CD4-positive, alpha-beta T cell treated with Interleukin-12 subunit alpha and Interleukin-12 subunit beta, for 1 hour (primary cell): ENCODE data around the gene USPL1.
A peak's percentile ranks its signal among the peaks of the same experiment; 100 is the strongest.

Experiments used
- DNase-seq: peaks from one replicate; pipeline ENCODE4 v3.0.0-alpha.2; 2020

USPL1 gene

DNA sequence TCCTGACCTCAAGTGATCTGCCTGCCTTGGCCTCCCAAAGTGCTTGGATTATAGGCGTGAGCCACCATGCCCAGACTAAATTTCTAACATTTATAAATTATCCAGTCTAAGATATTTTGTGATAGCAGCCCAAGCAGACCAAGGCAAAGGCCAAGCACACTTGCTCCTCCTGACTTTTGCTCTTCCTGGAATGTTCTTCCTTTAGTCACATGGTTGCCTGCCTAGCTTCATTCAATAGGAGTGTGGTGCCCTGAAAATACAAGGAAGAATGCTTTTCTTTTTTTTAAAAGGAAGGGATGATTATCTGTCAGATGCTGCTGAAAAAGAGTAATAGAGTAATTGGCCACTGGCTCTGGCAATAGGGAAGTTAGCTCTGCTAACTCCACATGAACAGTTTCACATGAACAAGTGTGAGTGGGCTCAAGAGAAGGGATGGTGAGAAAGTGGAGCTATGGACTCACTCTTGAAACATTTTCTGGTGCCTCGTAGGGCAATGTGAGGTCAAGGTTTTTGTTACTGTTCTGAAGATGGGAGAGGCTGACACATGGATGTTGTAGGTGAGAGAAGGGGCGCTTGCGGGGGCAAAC is 47.1 kb downstream of the USPL1 start:
- DNase-seq: no peak

DNA sequence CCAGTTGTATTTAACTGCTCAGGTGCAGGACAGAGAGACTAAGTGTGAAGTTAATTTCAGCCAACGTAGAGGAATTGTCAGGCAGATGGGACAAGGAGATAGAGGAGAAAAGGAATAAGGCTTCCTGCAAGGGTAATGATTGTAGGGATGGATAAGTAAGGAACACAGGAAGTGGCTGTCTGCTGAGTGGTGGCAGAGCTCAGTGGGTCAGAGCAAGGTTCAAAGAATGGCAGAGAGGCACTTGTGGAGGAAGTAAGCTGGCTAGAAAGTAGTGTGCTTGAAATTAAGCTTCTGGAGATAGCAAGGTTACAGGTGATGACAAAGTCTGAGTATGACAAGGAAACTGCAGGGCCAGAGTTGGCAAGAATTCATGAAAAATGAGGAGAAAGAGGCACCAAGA is 47.9 kb downstream of the USPL1 start:
- no peak for DNase-seq

- no peak for DNase-seq
These were observed 48.4 kb downstream of the USPL1 start for GRCh38 chr13:30666113-30666512.

- no peak for DNase-seq
These were observed 49.3 kb downstream of the USPL1 start for GRCh38 chr13:30667014-30667413.

- DNase-seq: no peak
These were observed 50.6 kb downstream of the USPL1 start for GRCh38 chr13:30668312-30668711.

DNA sequence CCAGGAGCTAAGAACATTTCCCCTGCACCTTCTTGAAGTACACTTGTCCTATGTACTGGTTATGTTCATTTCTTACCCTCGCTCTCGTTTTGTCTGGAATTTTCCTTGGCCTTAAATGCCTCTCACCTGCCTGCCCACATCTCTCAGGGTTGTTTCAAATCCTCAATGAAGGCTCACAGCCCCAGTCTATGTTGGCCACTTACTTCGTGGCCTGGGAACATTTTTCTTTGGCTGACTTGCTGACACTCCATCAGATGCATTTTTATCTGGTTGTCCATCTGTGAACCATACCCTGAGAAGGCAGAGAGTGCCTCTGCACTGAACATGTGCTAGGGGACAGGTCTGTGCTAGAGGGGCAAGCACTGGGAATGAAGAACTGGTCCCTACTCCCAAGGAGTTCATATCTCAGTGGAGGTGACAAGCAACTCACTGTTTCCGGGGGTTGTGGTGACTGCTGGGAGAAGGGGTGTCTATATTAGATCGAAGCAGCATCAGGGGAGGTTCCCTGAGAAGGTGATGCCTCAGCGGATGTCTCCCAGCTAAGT is 53.6 kb downstream of the USPL1 start:
- no peak for DNase-seq

DNA sequence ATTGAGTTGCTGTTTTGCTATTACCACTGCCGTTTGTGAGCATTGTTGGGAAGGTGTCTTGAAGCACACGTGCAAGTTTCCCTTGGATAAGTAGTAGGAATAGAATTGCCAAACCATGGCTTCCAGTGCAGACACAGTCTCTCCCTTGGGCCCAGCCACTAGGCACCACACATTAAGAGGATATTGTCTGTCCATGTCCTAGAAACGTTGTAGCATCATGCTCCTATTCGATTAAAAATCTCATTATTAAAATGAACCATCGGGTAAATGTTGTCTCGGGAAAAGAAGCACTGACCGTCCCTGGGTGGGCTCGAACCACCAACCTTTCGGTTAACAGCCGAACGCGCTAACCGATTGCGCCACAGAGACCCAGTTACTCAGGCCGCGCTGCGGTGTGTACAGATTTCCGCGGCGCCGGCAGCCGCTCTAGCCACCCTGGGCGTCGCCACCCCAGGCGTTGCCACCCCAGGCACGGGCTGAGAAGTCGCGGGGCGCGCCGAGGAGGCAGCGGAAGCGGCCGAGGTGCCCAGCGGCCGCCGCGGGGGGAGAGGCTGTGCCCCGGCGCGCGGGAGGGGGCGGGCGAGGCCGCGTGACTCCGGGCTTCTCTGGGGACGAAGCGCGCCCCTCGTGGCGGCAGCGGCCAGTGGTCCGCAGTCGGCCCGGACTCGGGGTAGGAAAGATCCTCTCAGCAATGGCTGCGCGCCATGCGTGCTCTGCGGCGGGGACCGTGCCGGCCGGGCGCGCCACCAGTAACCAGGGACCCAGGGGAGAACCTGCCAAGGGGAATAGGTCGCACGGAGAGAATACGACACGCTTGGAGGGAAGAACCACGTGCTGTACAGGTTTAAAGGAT is 56.2 kb downstream of the USPL1 start:
- DNase-seq: peak; percentile 93

DNA sequence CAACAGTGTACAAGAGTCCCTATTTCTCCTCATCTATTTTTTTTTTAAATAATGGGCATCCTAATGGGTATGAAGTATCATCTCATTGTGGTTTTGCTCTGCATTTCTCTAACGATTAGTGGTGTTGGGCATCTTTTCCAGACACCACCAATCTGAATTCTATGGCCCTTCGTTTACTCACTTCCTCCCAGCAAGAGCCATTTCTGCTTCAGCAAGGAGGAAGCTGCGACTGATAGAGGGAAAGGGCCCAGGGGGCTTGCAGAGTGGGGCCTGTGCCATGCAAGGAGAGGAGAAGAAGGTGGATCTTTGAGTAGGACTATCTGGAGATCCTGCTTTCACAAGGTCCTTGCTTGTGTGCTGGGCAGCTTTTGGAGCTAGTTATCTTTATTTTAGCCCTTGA is 58.0 kb downstream of the USPL1 start:
- no peak for DNase-seq

DNA sequence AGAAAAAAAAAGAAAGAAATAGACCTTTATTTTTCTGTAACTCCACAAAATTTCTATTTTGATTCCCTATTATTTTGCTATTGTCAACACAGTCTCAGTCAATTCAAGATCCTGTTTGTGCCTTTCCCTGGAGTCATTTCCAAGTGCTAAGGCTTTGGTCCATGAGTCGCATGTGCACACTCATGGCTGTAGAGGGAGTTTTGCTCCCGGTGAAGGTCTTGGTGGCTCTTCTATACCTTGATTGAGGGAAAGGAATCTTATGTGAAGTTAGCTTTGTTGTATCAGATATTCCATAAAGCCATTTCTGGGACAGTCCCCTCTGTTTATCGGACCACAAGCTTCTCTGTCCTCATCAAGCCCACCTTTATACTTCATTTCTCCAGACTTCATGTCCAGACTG is 59.0 kb downstream of the USPL1 start:
- no peak for DNase-seq

- DNase-seq: peak; percentile 55
These were observed 62.0 kb downstream of the USPL1 start for GRCh38 chr13:30679483-30680330.

GRCh38 chr13:30681843-30682242 is 64.1 kb downstream of the USPL1 start:
- DNase-seq: no peak

- no peak for DNase-seq
These were observed 67.7 kb downstream of the USPL1 start for GRCh38 chr13:30685320-30685859.

- DNase-seq: no peak
These were observed 68.3 kb downstream of the USPL1 start for GRCh38 chr13:30685987-30686386.

GRCh38 chr13:30687601-30688000 is 69.9 kb downstream of the USPL1 start:
- no peak for DNase-seq

DNA sequence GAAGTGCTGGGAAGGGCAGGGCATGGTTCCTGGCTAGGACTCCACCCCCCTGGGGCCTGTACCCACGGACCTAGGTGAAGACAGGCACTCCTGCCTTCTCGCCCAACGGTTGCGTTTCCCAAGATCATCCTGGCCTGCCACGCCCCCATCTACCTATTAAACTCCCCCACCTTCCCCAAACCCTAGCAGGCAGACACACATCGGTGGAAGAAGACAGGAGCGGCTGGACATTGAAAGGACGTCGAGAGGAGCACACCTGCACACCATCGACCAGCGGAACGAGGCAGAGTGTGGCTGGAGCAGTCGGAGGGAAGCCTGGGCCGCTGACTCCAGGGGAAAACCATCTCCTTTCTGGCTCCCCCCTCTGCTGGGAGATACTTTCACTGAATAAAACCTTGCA is 72.0 kb downstream of the USPL1 start:
- no peak for DNase-seq

- peak; percentile 31 for DNase-seq
These were observed 72.8 kb downstream of the USPL1 start for GRCh38 chr13:30690282-30691188.

DNA sequence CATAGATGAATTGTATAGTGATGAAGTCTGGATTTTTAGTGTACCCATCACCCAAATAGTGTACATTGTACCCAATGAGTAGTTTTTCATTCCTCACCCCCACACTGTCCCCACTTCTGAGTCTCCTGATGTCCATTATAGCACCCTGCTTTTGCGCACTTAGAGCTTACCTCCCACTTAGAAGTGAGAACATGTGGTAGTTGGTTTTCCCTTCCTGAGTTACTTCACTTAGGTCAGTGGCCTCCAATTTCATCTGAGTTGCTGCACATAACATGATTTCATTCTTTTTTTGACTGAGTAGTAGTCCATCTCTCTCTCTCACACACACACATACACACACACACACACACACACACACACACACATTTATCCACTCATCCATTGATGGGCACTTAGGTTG is 74.4 kb downstream of the USPL1 start:
- no peak for DNase-seq

DNA sequence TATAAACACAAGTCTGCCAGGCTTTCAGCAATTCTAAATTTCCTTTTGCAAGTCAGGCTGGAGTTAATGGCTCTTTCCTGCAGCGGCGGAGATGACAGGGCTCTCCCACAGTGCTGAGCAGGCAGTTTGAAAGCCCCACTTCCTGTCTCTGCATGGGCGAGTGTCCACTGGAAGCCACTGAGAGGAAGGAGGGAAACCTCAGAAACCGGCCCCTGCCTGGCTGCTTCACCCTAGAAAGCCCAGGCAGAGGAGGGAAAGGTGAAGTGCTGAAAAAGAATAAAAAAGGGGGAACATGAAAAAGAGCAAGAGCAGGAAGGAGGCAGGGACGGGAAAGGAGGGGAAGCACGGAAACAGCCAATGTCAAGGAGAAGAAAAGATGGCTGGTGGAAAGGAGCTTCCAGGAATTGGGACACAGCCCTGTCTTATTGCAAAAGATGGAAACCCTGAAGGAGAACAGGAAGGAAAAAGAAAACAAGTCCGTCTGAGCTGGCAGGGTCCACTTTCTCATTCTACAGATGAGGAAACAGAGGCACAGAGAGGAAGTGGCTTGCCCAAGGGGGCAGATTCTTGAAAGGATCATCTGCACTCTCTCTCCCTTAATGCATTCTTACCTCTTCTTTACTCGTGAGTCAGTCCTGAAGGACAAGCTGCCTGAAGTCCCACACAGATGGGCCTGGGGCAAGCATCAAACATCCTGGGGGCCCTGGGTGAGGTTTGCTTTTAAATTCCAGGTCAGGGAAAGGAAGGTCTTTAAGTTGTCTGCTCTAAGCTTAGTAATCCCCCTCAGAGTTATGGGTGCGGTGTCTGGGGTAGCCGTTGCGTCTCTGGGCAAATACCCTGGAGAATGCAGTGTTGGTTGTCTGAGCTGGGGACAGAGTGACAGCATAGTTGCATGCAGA is 78.8 kb downstream of the USPL1 start:
- no peak for DNase-seq

DNA sequence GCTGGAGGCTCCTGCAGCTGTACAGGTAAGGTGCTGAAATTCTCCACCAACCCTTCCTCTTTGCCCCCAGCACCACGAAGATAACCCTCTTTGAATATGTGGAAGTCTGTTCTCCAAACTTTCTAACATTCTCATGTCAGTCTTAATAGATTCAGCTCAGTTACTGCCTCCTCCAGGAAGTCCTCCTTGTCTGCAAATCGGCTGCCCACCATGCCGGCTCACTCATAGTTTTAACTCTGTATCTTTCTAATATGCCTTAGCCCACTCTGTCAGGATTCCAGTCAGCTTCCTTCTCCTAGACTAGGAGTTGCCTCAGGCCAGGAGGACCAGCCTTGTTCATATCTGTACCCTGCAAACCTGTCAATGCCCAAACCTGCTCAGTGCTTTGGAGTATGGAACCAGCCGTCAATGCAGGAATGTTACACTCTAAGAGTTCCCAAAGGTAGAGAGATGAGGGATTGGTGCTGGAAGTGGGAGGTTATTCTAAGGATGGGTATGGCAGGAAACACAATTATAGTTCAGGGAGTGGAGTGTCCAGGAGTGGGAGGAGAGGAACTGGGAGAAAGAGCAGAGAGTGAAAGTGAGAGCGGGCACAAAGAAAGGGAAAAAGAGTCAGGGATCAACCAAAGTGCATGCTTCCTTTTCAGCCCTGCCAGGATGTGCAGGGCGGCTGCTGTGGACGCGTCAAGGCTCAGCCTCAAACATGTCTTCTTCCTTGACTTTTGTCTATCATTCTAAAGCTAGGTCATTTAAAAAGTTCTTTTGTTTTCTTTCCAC is 79.6 kb downstream of the USPL1 start:
- DNase-seq: no peak

- no peak for DNase-seq
These were observed 80.3 kb downstream of the USPL1 start for GRCh38 chr13:30697996-30698401.
